Activated T-cell treated with anti-CD3 and anti-CD28 coated beads, Interleukin-2, amount 50 U/mL, for 24 hours (primary cell): Measurements from ENCODE around the gene RNF111.
"Not testable (repeated sequence)": the region's sequence is repeated elsewhere in the genome, so short reads cannot be mapped to it uniquely, and the experiment has no call there.

Experiments used
- DNase-seq: peaks from one replicate; pipeline ENCODE4 v3.0.0-alpha.2; 2020
- H3K27ac Mint-ChIP-seq: 2 replicates; pipeline ENCODE4 v1.8.0; 2020; ENCODE audit warnings: mild to moderate bottlenecking, mixed read lengths
- H3K27me3 Mint-ChIP-seq: 2 replicates; pipeline ENCODE4 v1.8.0; 2020; ENCODE audit warnings: mixed read lengths
- H3K36me3 Mint-ChIP-seq: 2 replicates; pipeline ENCODE4 v1.8.0; 2020; ENCODE audit warnings: low read depth, mixed read lengths
- H3K4me1 Mint-ChIP-seq: 2 replicates; pipeline ENCODE4 v1.8.0; 2020; ENCODE audit warnings: low read depth, mixed read lengths
- H3K4me3 Mint-ChIP-seq: 2 replicates; pipeline ENCODE4 v1.8.0; 2020; ENCODE audit warnings: mild to moderate bottlenecking, moderate library complexity, mixed read lengths
- H3K9me3 Mint-ChIP-seq: 2 replicates; pipeline ENCODE4 v1.8.0; 2020; ENCODE audit warnings: mixed read lengths

RNF111 gene

DNA sequence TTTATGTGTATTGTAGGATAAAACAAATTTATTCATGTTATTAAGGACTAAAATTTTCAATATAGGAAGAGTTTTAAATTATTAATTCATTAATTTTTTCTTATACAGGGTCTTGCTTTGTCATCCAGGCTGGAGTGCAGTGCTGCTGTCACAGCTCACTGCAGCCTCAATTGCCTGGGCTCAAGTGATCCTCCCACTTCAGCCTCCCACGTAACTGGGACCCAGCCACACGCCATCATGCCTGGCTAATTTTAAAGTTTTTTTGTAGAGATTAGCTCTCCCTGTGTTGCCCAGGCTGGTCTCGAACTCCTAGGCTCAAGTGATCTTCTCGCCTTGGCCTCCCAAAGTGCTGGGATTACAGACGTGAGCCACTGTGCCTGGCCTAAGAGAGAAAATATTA lies 132.2 kb downstream of the RNF111 start:
- no peak for DNase-seq
- peaks cover 52% of the 10 kb centered on the region for H3K36me3 Mint-ChIP-seq
- H3K4me3 Mint-ChIP-seq, result no peak overlapping the region
- no peaks in the 10 kb centered on the region for H3K4me1 Mint-ChIP-seq
- H3K27ac Mint-ChIP-seq, result no peak overlapping the region
- H3K9me3 Mint-ChIP-seq, result no peaks in the 10 kb centered on the region
- no peaks in the 10 kb centered on the region for H3K27me3 Mint-ChIP-seq

- H3K4me1 Mint-ChIP-seq, result no peaks in the 10 kb centered on the region
- no peak overlapping the region for H3K27ac Mint-ChIP-seq
- no peaks in the 10 kb centered on the region for H3K9me3 Mint-ChIP-seq
- H3K27me3 Mint-ChIP-seq, result no peaks in the 10 kb centered on the region
- H3K36me3 Mint-ChIP-seq, result peaks cover 52% of the 10 kb centered on the region
- no peak for DNase-seq
- no peak overlapping the region for H3K4me3 Mint-ChIP-seq
These were observed 133.5 kb downstream of the RNF111 start for GRCh38 chr15:59120937-59121336.

- H3K27ac Mint-ChIP-seq, result no peak overlapping the region
- H3K36me3 Mint-ChIP-seq, result peaks cover 45% of the 10 kb centered on the region
- DNase-seq, result no peak
- H3K4me3 Mint-ChIP-seq, result no peak overlapping the region
- H3K27me3 Mint-ChIP-seq, result no peaks in the 10 kb centered on the region
- no peaks in the 10 kb centered on the region for H3K4me1 Mint-ChIP-seq
- H3K9me3 Mint-ChIP-seq, result peaks cover under 1% of the 10 kb centered on the region
These were observed 136.8 kb downstream of the RNF111 start for GRCh38 chr15:59124261-59124660.

DNA sequence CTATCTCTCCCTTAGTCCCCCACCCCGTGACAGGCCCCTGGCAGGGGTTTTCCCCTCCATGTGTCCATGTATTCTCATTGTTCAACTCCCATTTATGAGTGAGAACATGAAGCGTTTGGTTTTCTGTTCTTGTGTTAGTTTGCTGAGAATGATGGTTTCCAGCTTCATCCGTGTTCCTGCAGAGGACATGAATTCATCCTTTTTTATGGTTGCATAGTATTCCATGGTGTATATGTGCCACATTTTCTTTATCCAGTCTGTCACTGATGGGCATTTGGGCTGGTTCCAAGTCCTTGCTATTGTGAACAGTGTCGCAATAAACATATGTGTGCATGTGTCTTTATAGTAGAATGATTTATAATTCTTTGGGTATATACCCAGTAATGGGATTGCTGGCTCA lies 138.2 kb downstream of the RNF111 start:
- not testable (repeated sequence) for H3K27me3 Mint-ChIP-seq, H3K4me3 Mint-ChIP-seq, H3K27ac Mint-ChIP-seq, DNase-seq, H3K4me1 Mint-ChIP-seq
- Mint-ChIP-seq H3K9me3 (peaks cover 11% of the 10 kb centered on the region), H3K36me3 (peaks cover 53% of the 10 kb centered on the region)

- H3K9me3 Mint-ChIP-seq, result peaks cover 11% of the 10 kb centered on the region
- H3K36me3 Mint-ChIP-seq, result peaks cover 56% of the 10 kb centered on the region
- H3K27me3 Mint-ChIP-seq, H3K27ac Mint-ChIP-seq, H3K4me1 Mint-ChIP-seq, DNase-seq, H3K4me3 Mint-ChIP-seq: not testable (repeated sequence)
These were observed 139.8 kb downstream of the RNF111 start for GRCh38 chr15:59127255-59127654.

DNA sequence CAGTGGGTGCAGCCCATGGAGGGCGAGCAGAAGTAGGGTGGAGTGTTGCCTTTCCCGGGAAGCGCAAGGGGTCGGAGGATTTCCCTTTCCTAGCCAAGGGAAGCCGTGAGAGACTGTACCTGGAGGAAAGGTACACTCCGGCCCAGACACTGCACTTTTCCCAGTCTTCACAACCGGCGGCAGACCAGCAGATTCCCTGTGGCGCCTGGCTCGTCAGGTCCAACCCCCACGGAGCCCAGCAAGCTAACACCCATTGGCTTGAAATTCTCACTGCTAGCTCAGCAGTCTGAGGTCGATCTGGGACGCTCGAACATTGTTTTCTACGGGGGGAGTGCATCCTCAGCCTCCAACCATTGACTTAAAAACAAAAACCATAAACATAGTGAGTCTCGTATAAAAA lies 144.0 kb downstream of the RNF111 start:
- no peak for DNase-seq
- H3K27me3 Mint-ChIP-seq, result no peaks in the 10 kb centered on the region
- H3K27ac Mint-ChIP-seq, result no peak overlapping the region
- H3K4me1 Mint-ChIP-seq, result no peaks in the 10 kb centered on the region
- H3K4me3 Mint-ChIP-seq, result no peak overlapping the region
- H3K36me3 Mint-ChIP-seq, result peaks cover 33% of the 10 kb centered on the region
- H3K9me3 Mint-ChIP-seq, result peaks cover 11% of the 10 kb centered on the region

DNA sequence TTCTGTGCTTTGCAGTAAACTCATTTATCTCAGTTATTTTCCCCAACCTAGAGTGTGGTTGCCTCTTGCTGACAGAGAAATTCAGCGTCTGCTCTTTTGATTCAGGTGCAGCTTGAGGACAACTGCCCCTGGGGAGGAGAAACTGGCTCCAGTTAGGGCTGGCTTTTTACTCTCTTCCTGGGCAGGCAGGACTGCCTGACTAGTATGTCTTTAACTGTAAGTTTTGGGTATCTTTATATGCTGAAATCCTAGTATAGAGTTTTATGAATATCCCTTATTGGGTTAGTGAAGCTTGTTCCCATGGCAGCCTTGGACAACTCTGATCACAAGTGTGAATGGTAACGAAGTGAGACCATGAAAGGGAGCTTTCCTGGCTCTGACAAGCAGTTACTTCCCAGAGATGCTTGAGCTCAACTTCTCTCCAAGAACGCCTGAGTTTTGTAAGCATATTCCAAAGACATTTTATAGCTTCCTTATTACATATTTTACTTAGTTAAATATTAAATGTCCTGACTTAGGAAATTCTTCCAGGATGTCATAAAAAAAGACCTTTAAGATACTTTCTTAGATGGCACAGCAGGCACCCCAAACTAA lies 144.6 kb downstream of the RNF111 start:
- Mint-ChIP-seq H3K27ac (no peak overlapping the region), H3K4me1 (peaks cover under 1% of the 10 kb centered on the region), H3K9me3 (peaks cover 11% of the 10 kb centered on the region), H3K36me3 (peaks cover 33% of the 10 kb centered on the region), H3K4me3 (no peak overlapping the region), H3K27me3 (no peaks in the 10 kb centered on the region)
- no peak for DNase-seq

- peaks cover 19% of the 10 kb centered on the region for H3K36me3 Mint-ChIP-seq
- H3K27me3 Mint-ChIP-seq, result no peaks in the 10 kb centered on the region
- peaks cover 11% of the 10 kb centered on the region for H3K9me3 Mint-ChIP-seq
- no peak overlapping the region for H3K27ac Mint-ChIP-seq
- no peak overlapping the region for H3K4me3 Mint-ChIP-seq
- peaks cover 17% of the 10 kb centered on the region for H3K4me1 Mint-ChIP-seq
- DNase-seq, result no peak
These were observed 146.5 kb downstream of the RNF111 start for GRCh38 chr15:59133929-59134427.

DNA sequence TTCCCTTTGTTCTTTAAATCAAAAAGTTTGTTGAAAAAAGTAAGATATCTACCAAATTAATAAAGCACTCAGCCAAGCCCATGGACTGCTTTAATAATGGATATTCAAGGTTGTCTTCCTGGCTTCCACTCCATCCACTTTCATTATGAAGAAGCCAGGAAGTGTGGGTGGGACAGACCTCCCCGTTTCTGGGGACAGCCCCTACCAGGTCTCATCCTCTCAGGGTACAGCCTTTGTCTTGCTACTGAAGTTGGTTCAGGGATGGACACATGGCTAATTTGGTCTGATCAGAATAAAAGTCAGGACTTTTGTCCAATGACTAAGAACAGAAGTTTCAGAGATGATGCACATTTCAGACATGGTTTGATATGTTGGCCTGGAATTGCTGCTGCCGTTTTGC lies 150.1 kb downstream of the RNF111 start:
- no peaks in the 10 kb centered on the region for H3K9me3 Mint-ChIP-seq
- no peaks in the 10 kb centered on the region for H3K27me3 Mint-ChIP-seq
- H3K36me3 Mint-ChIP-seq, result no peaks in the 10 kb centered on the region
- peaks cover 17% of the 10 kb centered on the region for H3K4me1 Mint-ChIP-seq
- H3K4me3 Mint-ChIP-seq, result no peak overlapping the region
- H3K27ac Mint-ChIP-seq, result peak overlapping the region; percentile 38
- DNase-seq, result no peak

DNA sequence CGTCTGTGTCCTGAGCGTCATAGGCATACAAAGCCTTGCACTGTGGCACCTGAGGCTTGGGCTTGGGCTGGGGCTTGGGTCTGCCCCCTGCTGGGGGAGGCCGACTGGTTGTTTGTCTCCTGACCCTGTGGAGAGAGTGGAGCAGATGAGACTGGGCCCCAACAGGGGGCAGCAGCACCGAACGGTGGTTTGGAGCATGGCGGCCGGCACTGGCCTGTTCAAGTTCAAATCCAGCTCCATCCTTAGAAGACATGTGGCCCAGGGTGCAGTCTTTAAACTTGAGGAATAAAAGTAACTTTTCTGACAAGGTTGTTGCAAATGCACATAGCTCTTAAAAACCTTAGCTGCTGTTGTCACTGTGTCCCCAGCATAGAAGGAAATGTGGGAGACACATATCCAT lies 150.8 kb downstream of the RNF111 start:
- Mint-ChIP-seq H3K4me3 (no peak overlapping the region), H3K4me1 (peaks cover 17% of the 10 kb centered on the region), H3K27me3 (no peaks in the 10 kb centered on the region), H3K36me3 (no peaks in the 10 kb centered on the region), H3K27ac (no peak overlapping the region), H3K9me3 (no peaks in the 10 kb centered on the region)
- DNase-seq, result peak; percentile 65

DNA sequence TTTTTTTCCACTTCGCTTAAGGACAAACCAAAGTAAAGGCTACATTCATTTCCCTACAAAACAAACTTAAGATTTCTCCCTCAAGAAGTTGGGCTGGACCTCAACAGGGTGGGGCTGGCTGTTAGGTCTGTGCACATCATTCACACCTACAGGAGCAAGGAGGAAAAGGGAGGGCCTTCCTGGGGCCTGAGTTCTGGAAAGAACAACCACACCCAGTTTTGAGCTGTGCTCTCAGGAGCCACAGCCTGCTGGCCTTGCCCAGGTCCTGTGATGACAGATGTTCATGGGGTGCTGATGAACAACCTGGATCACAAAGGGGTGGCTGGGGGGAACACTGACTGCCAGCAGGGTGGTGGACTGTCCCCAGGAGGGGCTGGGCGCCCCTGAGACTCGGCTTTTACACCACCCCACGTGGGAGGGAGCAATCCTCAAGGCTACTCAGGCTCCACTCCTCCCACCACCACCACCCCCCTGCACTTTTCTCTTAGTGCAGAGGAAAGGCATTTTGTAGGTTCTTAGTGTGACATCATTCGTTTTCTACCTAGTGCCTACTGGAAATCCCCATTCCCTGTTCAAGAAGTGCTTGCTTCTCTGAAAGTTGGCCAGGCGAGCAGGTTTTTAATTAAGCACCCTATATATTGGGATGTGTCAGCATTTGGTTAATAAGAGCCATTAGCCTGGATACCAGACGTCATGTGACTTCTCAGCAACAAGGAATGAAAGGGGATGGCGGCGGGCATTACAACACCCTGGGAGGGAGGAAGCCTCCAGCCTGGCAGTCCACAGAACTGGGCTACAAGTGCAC lies 153.2 kb downstream of the RNF111 start:
- Mint-ChIP-seq H3K4me3 (no peak overlapping the region), H3K9me3 (no peaks in the 10 kb centered on the region), H3K4me1 (peaks cover 17% of the 10 kb centered on the region), H3K27ac (no peak overlapping the region), H3K36me3 (no peaks in the 10 kb centered on the region), H3K27me3 (no peaks in the 10 kb centered on the region)
- no peak for DNase-seq

GRCh38 chr15:59143281-59143680 lies 155.8 kb downstream of the RNF111 start:
- H3K9me3 Mint-ChIP-seq, result no peaks in the 10 kb centered on the region
- H3K36me3 Mint-ChIP-seq, result no peaks in the 10 kb centered on the region
- no peaks in the 10 kb centered on the region for H3K27me3 Mint-ChIP-seq
- H3K27ac Mint-ChIP-seq, result no peak overlapping the region
- DNase-seq, result no peak
- peaks cover 4% of the 10 kb centered on the region for H3K4me1 Mint-ChIP-seq
- H3K4me3 Mint-ChIP-seq, result no peak overlapping the region

- not testable (repeated sequence) for H3K27me3 Mint-ChIP-seq, H3K9me3 Mint-ChIP-seq, H3K4me3 Mint-ChIP-seq, H3K27ac Mint-ChIP-seq, H3K36me3 Mint-ChIP-seq, H3K4me1 Mint-ChIP-seq, DNase-seq
These were observed 157.1 kb downstream of the RNF111 start for GRCh38 chr15:59144594-59144993.
